Erythroblast (primary cell): ENCODE measurements around the gene PHLDB1.

Source experiments
- GATA1 ChIP-seq: IDR thresholded peaks from 2 replicates; pipeline ENCODE4 v1.6.1; 2011; ENCODE audit warnings: low read depth, mild to moderate bottlenecking, control low read depth, low read length, moderate library complexity
- POLR2A ChIP-seq: IDR thresholded peaks from 2 replicates; pipeline ENCODE4 v1.6.1; 2011; ENCODE audit warnings: mild to moderate bottlenecking, low read length

GRCh38 chr11:118684187-118684586 lies 76.8 kb downstream of the PHLDB1 start:
- TF ChIP-seq POLR2A, result no peak
- TF ChIP-seq GATA1, result no peak
